Cardiac fibroblast (primary cell): Measurements from ENCODE around the gene CLEC4C.

Experiments used
- DNase-seq, 2 donors: peaks; one replicate each; pipeline versions ENCODE4 v3.0.0 to v3.0.0-alpha.2; 2010; ENCODE audit warnings: low read depth in 2 of 2
- H3K4me3 ChIP-seq, 2 donors: replicated peaks in 1 of 2; 1 replicate in 1 of 2; 2 replicates in 1 of 2; pipeline ENCODE4 v1.5.1; 2011; ENCODE audit warnings: low read depth in 2 of 2, low read length in 2 of 2, mild to moderate bottlenecking in 2 of 2, moderate library complexity in 1 of 2
- CTCF ChIP-seq: IDR thresholded peaks from one replicate; pipeline ENCODE4 v1.5.1; 2011; ENCODE audit warnings: low read depth, mild to moderate bottlenecking, low read length, inconsistent platforms

Gene CLEC4C

GRCh38 chr12:7705846-7706245 lies 41.3 kb downstream of the CLEC4C start:
- no peak for TF ChIP-seq CTCF
- H3K4me3 ChIP-seq: no peak overlapping the region
- DNase-seq: no peak

GRCh38 chr12:7695566-7696197 lies 51.5 kb downstream of the CLEC4C start, which contains the start of gene GDF3:
TSS of gene GDF3 (minus strand) at chr12:7695775. CDS start at chr12:7695728, 47 bp downstream.
- DNase-seq: peak; percentile 19 to 24
- no peak within 1 kb of the TSS for H3K4me3 ChIP-seq
- TF ChIP-seq CTCF: no peak

GRCh38 chr12:7695237-7695560 lies 52.0 kb downstream of the CLEC4C start:
- no peak for DNase-seq
- H3K4me3 ChIP-seq: no peak overlapping the region
- TF ChIP-seq CTCF: no peak

GRCh38 chr12:7694556-7695236 lies 52.5 kb downstream of the CLEC4C start:
- H3K4me3 ChIP-seq: no peak overlapping the region
- TF ChIP-seq CTCF: no peak
- DNase-seq: no peak

GRCh38 chr12:7693793-7694192 lies 53.4 kb downstream of the CLEC4C start:
- TF ChIP-seq CTCF: no peak
- no peak overlapping the region for H3K4me3 ChIP-seq
- DNase-seq: no peak

GRCh38 chr12:7681535-7681934 lies 65.6 kb downstream of the CLEC4C start:
- H3K4me3 ChIP-seq: no peak overlapping the region
- no peak for TF ChIP-seq CTCF
- no peak for DNase-seq
